NCI-H69 (cell line): ENCODE measurements around the gene DIPK1A.
"Not testable (repeated sequence)": the region's sequence is repeated elsewhere in the genome, so short reads cannot be mapped to it uniquely, and the experiment has no call there.

Experiments
- DNase-seq: peaks from one replicate; lab custom pipeline; 2025; lab: John Stamatoyannopoulos, UW

The DIPK1A gene

DNA sequence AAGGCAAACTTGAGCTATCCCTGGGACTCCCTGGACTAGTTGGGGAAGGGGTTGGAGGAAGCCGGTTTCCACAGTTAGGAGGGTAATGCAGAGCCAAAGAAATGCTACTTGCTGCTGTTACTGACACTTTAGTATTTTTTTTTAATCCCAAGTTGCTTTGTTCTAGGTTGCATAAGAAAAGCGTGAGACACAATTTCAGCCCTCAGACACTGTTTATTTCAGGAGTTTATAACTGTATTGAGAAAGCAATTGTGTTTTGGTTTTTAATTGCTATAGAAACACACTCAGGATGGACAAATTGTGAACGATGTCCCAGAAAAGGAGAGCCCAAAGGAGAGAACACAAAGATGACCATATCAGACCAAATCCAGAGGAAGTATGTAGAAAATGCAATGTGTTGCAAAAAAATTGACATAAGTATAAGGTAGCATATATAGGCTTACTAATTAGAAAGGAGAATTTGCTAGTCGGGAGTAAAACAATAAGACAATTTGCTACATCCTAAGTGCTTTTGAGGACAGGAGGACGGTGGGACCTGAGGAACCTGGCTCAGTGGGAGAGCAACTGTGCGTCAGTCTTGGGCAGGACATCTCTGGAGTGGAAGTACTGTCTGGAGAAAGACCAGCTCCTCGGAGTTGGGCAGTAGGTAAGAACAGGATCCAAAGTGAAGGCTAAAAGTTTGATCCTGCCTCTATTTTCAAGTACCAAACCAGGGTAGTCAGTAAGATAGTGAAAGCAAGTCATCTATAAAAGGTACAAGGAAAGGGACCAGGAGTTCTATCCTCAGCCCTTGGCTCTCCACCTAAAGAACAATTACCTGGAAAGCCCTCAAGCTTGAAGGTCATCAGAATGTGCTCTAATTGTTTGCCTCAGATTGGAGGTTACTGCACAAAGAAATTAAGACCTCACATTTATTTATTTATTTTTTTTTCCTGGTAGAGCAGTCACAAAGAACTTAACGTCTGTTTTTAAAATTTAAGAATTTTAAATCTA, 39.9 kb downstream of the DIPK1A start:
- DNase-seq: no peak

DNA sequence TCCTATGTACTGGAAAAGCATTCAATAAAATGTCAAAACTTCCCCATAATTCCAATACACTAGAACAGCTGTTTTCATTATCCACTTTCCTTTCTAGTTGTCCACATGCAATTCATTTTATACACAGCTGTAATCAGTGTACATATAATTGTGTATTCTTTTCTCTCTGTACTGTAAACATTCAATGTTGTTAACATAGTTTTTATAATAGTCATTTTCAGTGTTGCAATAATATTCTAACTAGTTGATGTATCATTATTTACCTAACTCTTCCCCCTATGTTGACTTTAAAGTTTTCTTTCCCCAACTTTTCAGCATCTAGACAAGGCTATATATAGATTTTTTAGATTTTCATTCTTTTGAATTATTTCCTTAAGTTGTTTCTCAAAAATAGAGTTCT, 44.4 kb downstream of the DIPK1A start:
- no peak for DNase-seq

DNA sequence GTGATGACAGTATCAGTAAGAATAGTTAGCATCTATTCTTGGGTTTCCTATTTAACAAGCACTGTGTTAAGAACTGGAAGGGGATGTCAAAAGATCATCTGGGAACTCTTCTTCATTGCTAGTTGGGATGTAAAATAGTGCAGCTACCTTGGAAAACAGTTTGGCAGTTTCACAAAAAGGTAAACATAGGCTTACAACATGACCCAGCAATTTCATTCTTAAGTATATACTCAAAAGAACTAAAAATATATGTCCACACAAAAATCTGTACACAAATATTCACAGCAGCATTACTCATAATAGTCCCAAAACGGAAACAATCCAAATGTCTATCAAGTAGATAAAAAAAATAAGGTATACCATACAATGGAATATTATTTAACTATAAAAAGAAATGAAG, 45.7 kb downstream of the DIPK1A start:
- no peak for DNase-seq

DNA sequence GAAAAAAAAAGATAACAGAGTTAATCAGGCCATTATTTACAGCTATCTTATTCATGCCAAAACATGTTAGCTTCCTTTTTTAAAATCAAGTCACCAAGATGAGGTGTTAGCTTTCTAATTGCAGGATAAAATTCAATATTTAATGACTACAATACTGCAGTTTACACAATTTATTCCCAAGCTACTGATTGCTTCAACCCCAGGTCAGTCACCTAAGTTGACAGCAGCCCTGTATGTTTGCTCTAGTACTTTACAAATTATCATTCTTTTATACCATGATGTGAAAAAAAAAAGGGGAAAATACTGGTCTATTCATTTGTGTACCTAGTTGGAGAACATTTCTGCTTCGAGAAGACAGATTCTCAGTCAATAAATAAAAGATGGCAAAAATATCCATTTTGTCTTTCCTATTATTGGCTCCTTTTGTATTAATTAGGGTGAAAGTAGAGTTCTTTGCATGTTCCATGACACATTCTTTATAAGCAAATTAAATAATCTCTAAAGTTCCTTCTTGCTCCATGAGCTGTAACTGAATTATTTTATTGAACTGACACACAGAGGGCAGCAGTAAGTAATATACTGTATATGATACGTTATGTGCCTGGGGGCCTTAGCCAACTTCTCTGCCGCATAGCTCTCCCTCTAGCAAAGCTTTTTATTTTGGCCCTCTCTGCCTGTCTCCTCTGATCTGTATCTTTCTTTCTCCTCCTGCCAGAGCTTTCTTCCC, 48.0 kb downstream of the DIPK1A start:
- DNase-seq: no peak

DNA sequence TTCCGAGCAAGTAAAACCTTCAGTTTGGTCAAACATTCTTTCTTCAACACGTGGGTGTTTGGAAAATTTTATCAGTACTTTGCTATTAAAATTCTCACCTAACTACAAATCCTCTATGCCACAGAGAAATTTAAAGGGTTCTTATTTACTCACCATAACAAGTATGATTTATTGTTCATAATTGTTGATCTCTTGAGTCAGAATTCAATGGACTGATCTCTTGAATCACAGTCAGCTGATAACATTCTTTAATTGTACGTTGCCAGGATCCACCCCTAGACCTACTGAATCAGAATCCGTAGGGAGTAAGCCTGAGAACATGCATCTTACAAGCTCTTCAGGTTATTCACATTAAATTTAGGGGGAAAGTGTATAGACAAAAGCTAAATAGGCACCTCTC, 51.2 kb downstream of the DIPK1A start:
- DNase-seq: no peak

DNA sequence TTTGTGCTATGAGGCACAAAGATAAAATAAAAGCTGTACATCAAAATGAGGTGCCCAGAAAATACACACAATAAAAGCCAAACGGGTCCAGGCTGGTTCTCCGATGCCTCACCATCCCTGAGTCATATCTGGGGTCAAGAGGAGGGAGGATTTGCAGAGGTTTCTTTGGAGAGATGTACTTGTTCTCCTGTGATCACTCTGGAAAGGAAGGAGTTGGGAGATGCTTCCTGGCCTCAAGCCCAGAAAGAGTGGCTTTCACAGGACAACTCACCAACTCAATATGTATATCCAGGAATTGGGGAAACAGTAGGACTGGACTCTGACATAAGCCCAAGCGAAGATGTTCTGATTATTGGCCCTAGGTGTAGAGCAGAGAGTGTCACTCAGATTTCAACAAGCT, 51.9 kb downstream of the DIPK1A start:
- DNase-seq: no peak

DNA sequence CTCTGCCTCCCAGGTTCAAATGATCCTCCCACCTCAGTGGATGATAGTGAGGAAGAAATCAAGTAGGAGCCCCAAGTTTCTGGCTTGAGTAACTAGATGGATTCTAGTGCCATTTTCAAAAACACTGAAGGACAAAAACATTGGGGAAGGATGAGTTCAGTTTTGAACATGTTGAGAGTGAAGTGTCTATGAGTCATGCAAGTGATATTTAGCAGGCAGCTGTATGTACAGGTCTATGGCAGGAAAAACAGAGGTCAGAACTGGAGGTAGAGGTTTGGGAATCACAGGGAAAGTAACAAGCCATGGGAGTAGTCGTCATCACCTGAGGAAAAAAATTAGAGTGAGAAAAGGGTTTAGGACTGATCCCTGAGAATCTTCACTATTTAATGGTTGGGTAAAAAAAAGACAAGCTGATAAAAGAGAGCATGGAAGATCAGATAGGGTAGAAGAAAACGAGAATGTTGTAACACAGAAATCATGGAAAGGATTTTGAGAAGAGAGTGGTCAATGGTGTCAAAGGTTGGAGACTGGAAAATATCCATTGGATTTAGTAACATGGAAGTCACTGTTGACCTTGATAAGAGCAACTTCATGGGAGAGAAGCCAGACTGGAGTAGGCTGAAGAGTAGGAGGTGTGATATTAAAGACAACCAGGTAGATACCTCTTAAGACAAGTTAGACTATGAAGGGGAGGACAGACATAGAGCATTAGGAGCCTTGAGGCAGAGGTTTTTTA, 53.1 kb downstream of the DIPK1A start:
- no peak for DNase-seq

DNA sequence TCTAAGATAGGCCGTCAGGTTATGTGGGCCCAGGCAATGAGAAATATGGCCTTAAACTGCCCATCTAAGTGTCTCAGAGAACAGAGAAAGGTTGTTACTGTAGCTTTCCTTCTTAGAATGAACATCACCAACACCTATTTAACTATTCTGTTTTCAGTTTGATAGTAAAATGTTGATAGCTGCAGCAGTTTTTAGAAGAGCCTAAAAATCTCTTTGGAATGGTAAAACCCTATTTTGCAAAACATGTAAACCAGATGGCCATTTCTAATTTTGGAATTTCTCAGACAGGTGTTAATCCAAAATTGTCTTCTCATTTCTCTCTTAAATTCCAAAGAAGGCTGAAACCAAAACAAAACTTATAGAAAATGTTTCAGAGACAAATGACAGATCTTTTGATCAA, 57.5 kb downstream of the DIPK1A start:
- no peak for DNase-seq

DNA sequence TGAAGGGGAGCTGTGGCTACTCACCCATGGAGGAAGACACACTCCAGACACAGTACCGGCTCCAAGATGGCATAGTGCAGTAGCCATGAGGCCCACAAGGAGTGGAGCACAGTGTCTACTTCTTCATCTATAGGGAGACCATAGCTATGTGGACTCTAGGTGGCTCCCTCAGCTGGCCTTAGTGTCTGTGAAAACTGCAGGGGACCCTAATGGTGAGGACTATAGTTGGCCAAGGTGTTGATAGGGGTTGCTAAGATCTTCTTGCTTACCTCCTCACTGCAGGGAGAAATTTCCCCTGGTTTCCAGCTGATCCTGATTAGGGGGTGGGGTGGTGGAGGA, 58.9 kb downstream of the DIPK1A start:
- no peak for DNase-seq

DNA sequence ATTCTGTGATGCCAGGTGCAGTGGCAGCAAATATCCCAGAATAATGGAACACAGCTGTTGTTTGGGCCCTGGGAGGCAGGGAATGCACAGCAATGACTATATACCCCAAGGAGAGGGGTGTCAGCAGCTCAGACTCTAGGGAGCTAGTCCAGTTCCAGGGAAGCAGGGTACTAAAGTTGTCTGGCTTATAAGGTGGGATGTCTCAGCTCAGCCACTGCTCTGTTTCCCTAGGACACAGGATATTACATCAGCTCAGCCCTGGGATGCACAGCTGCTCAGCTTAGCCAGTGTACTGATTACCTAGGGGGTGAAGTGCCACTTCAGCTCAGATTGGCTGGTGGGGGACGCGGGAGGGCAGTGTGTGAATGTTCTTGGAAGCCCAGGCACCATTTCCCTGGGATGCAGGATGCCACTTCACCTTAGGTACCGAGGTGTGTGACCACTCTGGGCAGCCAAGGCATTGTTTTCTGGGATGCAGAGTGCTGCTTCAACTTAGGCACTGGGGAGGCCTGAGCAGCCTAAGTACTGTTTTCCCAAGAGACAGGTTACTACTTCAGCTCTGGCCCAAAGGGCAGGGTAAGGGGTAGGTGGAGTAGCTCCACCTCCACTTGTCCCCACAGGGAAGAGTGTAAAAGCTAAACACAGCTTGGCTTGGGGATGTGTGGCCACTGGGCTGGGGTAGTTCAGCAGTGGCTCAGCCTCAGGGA, 59.4 kb downstream of the DIPK1A start:
- DNase-seq: no peak

DNA sequence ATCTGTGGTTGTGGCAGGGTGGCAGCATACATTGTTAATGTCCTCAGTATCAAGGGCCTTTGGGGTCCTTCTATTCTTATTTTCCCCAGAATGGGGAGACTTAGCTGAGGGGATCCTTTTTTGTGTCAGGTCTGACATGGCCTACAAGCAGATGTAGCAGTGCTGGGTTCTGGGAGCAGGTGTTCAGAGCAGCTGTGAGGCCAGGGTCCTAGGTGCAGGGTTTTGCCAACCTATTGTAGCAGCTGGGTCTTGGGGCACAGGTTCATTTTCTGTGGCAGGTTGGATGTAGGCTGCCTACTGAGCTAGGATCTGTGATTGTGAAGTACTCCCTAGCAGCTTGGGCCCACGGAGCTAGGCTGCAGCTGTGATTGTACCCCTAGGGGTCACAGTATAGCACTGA, 60.1 kb downstream of the DIPK1A start:
- no peak for DNase-seq

DNA sequence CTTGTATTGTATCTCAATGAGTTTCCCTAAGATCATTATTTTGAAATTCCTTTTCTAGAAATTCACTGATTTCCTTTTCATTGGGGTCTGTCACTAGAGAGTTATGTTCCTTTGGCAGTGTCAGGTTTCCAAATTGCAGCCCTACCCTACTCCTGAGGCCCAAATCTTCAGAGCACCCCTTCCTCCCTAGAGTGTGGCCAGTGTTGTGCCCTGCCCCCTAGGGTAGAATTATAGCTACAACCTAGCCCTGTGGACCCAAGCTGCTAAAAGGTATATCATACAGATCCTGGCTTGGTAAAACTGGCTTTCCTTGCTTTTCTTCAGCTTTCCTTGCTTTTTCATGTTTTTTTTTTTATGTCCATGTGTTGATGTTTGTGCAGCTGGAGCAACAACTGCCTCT, 60.7 kb downstream of the DIPK1A start:
- no peak for DNase-seq

DNA sequence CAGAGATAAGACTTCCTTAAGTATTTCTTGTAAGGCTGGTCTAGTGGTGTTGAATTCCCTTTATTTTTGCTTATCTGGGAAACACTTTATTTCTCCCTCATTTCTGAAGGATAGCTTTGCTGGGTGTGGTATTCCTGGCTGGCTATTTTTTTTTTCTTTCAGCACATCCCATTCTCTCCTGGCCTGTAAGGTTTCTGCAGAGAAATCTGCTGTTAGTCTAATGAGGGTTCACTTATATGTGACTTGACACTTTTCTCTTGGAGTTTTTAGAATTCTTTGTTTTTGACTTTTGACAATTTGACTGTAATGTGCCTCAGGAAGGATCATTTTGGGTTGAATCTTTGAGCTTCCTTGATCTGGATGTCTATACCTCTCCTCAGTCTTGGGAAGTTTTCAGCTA, 61.5 kb downstream of the DIPK1A start:
- DNase-seq: no peak

DNA sequence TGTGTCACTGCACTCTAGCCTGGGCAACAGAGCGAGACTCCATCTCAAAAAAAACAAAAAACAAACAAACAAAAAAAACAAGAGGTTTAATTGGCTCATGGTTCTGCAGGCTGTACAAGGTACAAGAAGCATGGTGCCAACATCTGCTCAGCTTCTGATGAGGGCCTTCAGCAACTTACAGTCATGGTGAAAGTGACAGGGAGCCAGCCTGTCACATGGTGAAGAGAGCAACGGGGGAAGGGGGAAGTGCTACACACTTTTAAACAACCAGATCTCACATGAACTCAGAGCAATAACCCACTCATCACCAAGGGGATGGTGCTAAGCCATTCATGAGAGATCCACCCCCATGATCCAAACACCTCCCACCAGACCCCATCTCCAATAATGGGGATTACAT, 63.2 kb downstream of the DIPK1A start:
- DNase-seq: not testable (repeated sequence)

DNA sequence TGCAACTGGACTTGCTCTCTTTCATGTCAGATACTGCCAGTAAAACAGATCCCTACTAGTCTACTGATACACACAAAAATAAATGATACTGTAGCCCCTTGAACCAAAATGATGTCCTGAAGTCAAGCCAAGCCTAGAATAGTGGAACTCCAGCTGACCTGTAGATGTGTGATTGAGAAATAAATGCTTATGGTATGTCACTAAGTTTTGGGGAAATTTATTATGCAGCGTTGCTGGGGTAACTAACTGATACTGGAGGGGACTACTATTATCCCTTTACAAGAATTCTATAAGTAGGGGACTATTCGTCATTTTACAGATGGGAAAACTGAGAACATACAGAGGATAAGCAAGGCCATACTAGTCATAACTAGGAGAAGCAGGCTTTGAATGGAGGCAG, 73.8 kb downstream of the DIPK1A start:
- DNase-seq: no peak

DNA sequence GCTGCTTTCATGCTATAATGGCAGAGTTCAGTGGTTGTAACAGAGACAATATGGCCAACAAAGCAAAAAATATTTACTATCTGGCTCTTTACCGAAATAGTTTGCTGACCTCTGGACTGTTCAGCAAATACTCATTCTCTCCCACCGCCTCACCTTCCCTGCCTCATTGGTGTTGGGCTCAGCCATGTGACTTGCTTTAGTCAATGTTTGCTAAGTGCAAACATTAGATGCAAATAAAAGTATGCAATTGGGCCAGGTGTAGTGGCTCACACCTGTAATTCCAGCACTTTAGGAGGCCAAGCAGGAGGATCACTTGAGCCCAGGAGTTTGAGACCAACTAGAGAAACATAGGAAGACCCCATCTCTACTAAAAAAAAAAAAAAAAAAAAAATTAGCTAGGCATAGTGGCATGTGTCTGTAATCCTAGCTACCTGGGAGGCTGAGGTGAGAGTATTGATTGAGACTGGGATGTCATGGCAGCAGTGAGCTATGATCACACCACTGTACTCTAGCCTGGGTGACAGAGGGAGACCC, 74.3 kb downstream of the DIPK1A start:
- DNase-seq: peak; percentile 88

DNA sequence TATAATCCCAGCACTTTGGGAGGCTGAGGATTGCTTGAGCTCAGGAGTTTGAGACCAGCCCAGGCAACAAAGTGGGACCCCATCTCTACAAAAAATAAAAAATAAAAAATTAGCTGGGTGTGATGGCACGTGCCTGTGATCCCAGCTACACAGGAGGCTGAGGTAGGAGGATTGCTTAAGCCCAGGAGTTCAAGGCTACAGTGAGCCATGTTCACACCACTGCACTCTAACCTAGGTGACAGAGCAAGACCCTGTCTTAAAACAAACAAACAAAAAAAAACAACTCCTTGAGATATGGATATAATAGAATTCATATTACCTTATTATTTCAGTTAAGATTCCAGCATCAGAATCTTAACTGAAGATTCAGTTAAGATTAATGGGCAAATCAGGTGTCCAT, 77.1 kb downstream of the DIPK1A start:
- no peak for DNase-seq

DNA sequence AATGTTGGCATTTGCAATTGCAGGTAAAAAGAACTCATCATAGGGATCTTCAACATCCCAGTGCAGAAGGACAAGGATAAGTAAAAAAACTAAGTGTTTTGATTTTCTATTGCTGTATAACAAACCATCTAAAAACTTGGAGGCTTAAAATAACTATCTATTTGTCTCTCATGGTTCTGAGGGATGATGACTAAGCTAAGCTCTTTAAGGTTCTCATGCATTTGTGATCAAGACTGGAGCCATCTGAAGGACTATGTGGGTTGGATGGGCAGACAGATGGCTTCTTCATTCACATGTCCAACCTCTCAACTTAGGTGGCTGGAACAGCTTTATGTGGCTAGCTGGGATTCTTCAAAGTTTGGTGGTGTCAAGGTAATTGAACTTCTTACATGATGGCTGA, 78.0 kb downstream of the DIPK1A start:
- no peak for DNase-seq

DNA sequence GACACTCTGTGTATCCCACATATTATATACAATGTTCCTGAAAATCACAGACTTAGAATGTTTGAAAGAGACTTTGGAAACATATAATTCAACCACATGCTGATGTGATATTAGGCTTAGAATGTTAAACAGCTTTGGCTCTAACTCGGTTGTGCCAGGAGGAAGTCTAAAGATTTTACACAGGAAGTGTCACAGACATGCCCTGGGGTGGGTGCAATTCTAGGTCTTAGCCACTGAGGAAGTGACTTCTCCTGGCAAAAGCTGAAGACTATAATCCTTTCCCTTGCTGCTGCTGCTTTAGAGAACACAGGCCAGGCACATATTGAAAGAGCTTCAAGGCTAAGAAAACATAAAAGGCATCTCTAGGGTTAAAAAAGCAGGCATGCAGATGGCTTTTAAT, 78.4 kb downstream of the DIPK1A start:
- DNase-seq: peak; percentile 41

DNA sequence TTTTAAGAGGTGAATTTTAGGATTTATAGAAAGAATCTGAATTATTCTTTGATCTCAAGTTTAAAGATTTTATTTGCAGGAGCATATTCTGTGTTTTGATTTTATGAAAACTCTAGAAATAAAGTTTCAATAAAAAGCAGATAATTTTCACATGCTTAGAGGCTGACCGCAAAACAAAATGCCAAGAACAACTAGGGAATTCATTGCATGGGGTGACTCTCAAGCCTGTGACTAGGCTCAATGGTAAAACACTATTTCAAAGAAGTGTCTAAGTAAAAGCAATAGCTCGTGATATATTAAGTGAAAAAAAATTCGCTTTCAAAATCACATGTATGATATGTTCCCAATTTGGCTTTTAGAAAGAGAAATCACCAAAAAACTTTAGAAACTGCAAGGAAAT, 79.9 kb downstream of the DIPK1A start:
- no peak for DNase-seq

DNA sequence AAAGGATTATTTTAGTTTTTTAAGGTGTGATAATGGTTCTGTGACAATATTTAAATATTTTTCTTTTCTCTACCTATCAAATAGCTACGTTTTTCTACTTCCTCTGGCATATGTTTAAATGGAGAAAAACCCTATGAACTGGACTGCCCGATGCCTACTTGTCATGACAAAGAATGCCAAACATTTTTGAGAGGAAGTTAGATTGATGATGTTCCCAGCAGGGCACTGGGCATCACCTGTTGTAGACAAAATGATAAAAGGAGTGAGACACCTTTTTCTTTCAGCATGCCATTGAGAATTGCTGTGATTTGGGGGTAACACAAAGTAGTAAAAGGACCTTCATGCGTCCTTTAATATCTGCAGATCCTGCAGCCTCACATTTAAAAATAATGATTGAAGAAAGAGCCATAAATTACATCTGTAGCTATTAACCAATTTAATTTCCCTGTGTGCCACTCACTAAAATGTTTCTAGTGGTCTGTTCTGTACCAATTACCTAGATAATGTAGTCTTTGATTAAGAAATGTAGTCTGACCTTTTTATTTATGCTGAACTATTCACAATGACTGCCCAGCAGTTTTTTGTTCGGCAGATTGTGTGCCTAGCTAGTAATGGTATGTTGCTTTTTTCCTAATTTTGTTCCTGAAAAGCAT, 81.8 kb downstream of the DIPK1A start:
- peak; percentile 3 for DNase-seq
